ENCODE measurements around the gene NDOR1.
"Not testable (repeated sequence)": the region's sequence is repeated elsewhere in the genome, so short reads cannot be mapped to it uniquely, and the experiment has no call there.

Gene NDOR1

GRCh38 chr9:137252555-137253506, 47.3 kb downstream of the NDOR1 start:
- no peak for DNase-seq (ENCODE audit: extremely low spot score, insufficient read length, low read depth)
- FAIRE-seq = no peak

GRCh38 chr9:137253717-137254623, 48.5 kb downstream of the NDOR1 start:
- DNase-seq (ENCODE audit: extremely low spot score, insufficient read length, low read depth) = no peak
- FAIRE-seq = no peak

GRCh38 chr9:137254624-137255447, 49.3 kb downstream of the NDOR1 start, which contains the start of gene NELFB:
TSS of gene NELFB (plus strand) at chr9:137255327.
- peak; percentile 100 for DNase-seq (ENCODE audit: extremely low spot score, insufficient read length, low read depth)
- peak; percentile 91 for FAIRE-seq

- DNase-seq (ENCODE audit: extremely low spot score, insufficient read length, low read depth) (no peak), FAIRE-seq (peak; percentile 70)
Measured at GRCh38 chr9:137255448-137256114, 50.1 kb downstream of the NDOR1 start.

- FAIRE-seq = no peak
- DNase-seq (ENCODE audit: extremely low spot score, insufficient read length, low read depth) = no peak
Measured at GRCh38 chr9:137256362-137256761, 50.9 kb downstream of the NDOR1 start.

DNA sequence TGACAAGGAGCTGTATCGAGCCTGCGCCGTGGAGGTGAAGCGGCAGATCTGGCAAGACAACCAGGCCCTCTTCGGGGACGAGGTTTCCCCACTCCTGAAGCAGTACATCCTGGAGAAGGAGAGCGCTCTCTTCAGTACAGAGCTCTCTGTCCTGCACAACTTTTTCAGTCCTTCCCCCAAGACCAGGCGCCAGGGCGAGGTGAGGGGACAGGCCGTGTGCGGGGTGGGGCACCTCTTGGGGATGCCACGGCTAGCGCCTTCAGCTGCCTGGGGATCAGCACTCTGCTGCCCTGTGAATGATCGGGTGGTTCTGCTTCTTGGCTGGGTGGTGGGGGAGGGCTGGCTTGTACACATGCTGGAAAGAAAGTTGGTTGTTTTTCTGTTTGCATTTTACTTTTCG, 51.4 kb downstream of the NDOR1 start:
- DNase-seq (ENCODE audit: extremely low spot score, insufficient read length, low read depth) (no peak), FAIRE-seq (no peak)

DNA sequence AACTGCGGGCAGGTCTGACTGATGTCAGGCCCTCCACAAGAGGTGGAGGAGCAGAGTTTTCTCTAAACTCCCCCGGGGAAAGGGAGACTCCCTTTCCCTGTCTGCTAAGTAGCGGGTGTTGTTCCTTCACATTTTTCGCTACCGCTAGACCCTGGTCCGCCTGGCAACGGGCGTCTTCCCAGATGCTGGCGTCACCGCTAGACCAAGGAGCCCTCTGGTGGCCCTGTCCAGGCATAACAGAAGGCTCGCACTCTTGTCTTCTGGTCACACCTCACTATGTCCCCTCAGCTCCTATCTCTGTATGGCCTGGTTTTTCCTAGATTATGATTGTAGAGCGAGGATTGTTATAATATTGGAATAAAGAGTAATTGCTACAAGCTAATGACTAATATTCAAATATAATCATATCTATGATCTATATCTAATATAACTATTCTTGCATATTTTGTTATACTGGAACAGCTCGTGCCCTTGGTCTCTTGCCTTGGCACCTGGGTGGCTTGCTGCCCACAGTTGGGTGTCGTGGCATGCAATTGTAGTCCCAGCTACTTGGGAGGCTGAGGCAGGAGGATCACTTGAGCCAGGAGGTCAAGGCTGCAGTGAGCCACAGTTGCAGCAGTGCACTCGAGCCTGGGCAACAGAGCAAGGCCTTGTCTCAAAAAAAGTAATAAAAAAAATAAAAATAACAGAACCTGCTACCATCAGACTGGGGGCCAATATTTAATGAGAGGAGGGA, 56.8 kb downstream of the NDOR1 start:
- not testable (repeated sequence) for FAIRE-seq; DNase-seq (ENCODE audit: extremely low spot score, insufficient read length, low read depth)

- no peak for FAIRE-seq
- DNase-seq (ENCODE audit: extremely low spot score, insufficient read length, low read depth) = no peak
Measured at GRCh38 chr9:137262909-137263285, 57.4 kb downstream of the NDOR1 start.

DNA sequence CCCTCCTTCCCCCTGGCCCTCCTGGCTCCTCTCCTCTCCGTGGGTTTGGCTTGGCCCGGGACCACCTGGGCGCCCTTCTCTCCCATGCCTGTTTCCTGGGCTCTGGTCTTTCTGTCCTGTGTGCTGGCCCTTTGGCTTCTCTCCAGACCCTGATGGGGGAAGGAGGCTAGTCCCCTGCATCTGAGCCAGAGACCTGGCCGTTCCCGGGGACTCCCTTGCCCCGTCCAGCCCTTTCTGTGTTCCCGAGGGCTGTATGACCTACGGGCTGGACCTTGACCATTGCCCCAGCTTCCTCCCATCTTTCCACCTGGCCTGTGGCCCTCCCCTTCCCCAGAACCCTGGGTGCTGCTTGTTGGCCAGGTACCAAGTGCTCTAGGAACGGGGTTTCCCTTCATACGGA, 58.0 kb downstream of the NDOR1 start:
- FAIRE-seq (no peak), DNase-seq (ENCODE audit: extremely low spot score, insufficient read length, low read depth) (no peak)

DNA sequence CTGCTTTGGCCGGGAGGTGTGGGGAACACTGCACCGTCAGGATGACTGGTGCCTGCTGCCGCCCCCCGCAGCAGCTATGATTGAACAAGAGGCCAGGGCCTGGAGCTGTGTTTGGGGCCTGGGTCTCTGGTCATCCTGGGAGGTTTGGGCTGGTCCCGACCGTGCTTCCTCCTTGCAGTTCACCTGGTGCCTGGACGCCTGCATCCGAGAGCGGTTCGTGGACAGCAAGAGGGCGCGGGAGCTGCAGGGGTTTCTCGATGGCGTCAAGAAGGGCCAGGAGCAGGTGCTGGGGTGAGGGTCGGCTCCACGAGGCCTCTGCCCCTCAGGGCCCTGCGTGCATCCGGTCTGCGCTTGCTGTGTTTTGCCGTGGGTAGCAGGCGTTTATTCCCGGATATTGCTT, 58.6 kb downstream of the NDOR1 start:
- FAIRE-seq = no peak
- no peak for DNase-seq (ENCODE audit: extremely low spot score, insufficient read length, low read depth)

GRCh38 chr9:137265496-137266161, 60.1 kb downstream of the NDOR1 start:
- FAIRE-seq (no peak), DNase-seq (ENCODE audit: extremely low spot score, insufficient read length, low read depth) (no peak)

DNA sequence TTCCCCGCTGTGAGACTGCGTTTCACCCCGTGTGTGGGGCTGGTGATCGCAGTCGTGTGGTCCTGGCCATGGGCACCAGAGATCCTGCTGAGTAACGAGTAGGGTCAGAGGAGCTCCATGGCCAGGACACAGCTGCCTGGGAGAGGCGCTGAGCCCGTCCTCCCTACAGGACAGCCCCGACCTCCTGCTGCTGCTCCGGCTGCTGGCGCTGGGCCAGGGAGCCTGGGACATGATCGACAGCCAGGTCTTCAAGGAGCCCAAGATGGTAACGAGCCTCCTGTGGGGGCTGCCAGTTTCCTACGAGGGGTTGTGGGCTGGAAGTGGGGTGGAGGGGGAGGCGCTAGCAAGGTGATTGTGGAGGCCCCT, 60.6 kb downstream of the NDOR1 start:
- FAIRE-seq = no peak
- DNase-seq (ENCODE audit: extremely low spot score, insufficient read length, low read depth) = no peak
